ENCODE data around the gene PXMP2. TPM values are rescaled to one million over a fixed set of nuclear protein-coding genes. Genes with fewer than 3 reads are reported as not detected.

Gene PXMP2
- total RNA-seq, 4 donors from 2014 or later: 40.8 to 72.5 (median 62.3) TPM

DNA sequence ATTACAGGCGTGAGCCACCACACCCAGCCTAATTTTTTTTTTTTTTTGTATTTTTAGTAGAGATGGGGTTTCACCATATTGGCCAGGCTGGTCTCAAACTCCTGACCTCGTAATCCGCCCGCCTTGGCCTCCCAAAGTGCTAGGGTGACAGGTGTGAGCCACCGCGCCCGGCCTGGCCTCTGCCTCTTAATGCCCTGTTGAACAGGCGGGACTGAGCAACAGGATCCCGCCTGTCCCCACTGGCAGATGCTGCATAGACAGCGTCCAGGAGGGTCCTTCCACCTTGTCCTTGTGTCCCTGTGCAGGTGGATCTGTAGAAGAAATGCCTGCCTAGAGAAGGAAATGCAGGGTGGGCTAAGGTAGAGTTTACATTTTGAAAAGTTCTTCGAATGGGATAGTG is 29.0 kb downstream of the PXMP2 start:
- WGBS, 2 donors: 92 to 95% methylated on average over 11 of the region's 11 CpGs
- Histone ChIP-seq H3K4me3 (no peak overlapping the region), H3K27me3 (no peaks in the 10 kb centered on the region), H3K36me3 (peaks cover 0 to 69% (median 10%) of the 10 kb centered on the region in 3 donors), H3K27ac (no peak overlapping the region), H3K9me3 (no peaks in the 10 kb centered on the region), H3K4me1 (peaks cover 0 to 16% (median 10%) of the 10 kb centered on the region in 4 donors)
- TF ChIP-seq EP300 (IDR thresholded peaks at IDR 0.05) (no peak), CTCF (IDR thresholded peaks at IDR 0.05) (no peak), POLR2A (IDR thresholded peaks at IDR 0.05) (no peak)
- no peak for DNase-seq (ENCODE audit: low spot score in 2 of 2)

DNA sequence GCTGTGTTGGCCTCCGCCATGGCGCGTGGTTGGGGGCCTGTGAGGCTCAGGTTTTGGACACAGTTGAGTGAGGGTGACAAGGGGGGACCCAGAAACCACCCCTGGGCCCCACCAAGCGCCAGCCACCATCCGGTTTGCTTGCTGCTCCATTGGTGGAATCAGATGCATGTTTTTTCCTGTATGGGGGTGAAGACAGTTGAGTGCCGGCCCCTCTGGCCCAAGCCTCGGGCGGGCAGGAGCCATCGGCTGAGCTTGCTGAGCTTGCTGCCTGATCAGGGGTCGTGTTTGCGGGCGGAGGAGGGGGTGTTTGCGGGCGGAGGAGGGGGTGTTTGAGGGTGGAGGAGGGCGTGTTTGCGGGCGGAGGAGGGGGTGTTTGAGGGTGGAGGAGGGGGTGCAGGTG is 29.6 kb downstream of the PXMP2 start:
- Histone ChIP-seq H3K36me3 (peaks cover 0 to 76% (median 12%) of the 10 kb centered on the region in 3 donors), H3K27ac (no peak overlapping the region), H3K9me3 (no peaks in the 10 kb centered on the region), H3K4me1 (peaks cover 0 to 9% (median 4%) of the 10 kb centered on the region in 4 donors), H3K27me3 (no peaks in the 10 kb centered on the region), H3K4me3 (no peak overlapping the region)
- WGBS, 2 donors: 86 to 92% methylated on average over 17 of the region's 17 CpGs
- no peak for DNase-seq (ENCODE audit: low spot score in 2 of 2)
- no peak for TF ChIP-seq EP300 (IDR thresholded peaks at IDR 0.05)
- no peak for TF ChIP-seq CTCF (IDR thresholded peaks at IDR 0.05)
- TF ChIP-seq POLR2A (IDR thresholded peaks at IDR 0.05): no peak

DNA sequence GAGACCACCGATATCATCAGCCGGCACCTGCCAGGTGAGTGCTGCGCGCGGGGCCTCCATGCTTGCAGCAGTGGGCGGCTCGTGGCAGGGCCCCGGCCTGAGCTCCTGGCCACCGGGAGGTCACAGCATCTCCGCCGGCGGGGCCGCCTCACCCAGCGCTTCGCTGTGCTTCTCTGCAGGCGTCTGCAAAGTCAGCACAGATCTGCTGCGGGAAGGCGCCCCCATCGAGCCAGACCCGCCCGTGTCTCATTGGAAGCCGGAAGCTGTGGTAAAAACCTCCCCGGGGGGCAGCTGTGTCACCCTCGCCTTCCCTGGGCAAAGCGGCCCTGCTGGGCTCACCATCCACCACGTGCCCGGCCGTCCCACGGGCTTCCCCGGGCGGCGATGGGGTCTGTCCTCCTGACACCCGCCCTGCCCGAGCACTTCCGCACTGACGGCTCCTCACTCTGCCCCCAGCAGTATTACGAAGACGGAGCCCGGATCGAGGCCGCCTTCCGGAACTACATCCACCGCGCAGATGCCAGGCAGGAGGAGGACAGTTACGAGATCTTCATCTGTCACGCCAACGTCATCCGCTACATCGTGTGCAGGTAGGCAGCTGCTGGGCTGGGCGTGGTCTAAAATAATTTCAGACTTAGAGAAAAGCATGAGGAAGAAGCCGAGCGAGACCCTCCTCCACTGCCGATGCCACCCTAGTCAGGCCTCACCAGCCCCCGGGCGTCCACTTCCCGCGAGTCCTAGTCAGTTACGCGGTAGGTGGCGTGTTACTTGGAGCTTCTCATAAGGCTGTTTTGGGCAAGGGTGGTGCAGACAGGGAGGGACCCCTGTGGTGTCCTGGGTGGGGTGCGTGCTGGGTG is 30.4 kb downstream of the PXMP2 start:
- no peak for DNase-seq (ENCODE audit: low spot score in 2 of 2)
- WGBS, 2 donors: 92 to 94% methylated on average over 52 to 55 of the region's 61 CpGs
- Histone ChIP-seq H3K27me3 (no peaks in the 10 kb centered on the region), H3K4me1 (peaks cover 0 to 3% (median 0%) of the 10 kb centered on the region in 4 donors), H3K36me3 (peaks cover 0 to 83% (median 12%) of the 10 kb centered on the region in 3 donors), H3K9me3 (no peaks in the 10 kb centered on the region), H3K27ac (no peak overlapping the region), H3K4me3 (no peak overlapping the region)
- TF ChIP-seq CTCF (IDR thresholded peaks at IDR 0.05) (no peak), EP300 (IDR thresholded peaks at IDR 0.05) (no peak), POLR2A (IDR thresholded peaks at IDR 0.05) (no peak)

DNA sequence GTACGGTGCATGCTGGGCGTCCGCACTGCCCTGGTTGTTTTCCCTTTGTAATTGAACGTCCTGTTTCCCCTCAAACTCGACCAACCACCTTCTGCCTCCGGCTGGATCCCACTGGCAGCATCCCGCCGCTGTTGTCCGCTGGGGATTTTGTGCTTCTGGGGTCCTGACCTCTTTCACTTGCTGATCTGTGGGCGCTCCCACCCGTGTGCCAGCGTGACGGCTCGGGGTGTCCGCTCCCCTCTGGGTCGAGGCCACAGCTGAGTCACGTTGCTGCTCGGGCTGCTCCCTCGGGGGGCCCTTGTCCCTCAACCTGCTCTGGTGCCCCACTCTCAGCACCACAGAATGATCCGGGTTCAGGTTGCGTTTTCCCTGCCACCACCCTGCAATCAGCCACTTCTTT is 31.3 kb downstream of the PXMP2 start:
- TF ChIP-seq EP300 (IDR thresholded peaks at IDR 0.05): no peak
- TF ChIP-seq POLR2A (IDR thresholded peaks at IDR 0.05): no peak
- no peak for TF ChIP-seq CTCF (IDR thresholded peaks at IDR 0.05)
- Histone ChIP-seq H3K27me3 (no peaks in the 10 kb centered on the region), H3K27ac (no peak overlapping the region), H3K4me1 (no peaks in the 10 kb centered on the region), H3K9me3 (no peaks in the 10 kb centered on the region), H3K4me3 (no peak overlapping the region), H3K36me3 (peaks cover 0 to 92% (median 12%) of the 10 kb centered on the region in 3 donors)
- DNase-seq (ENCODE audit: low spot score in 2 of 2): no peak
- 81 to 85% methylated on average over 21 of the region's 21 CpGs for WGBS, 2 donors

Data from tibial nerve (tissue), 4 donors.